Activated CD8-positive, alpha-beta memory T cell treated with anti-CD3 and anti-CD28 coated beads, Interleukin-2, amount 50 U/mL, for 24 hours (primary cell): Measurements from ENCODE around the gene NTN1.

Source experiments
- DNase-seq: peaks from one replicate; pipeline ENCODE4 v3.0.0-alpha.2; 2020; ENCODE audit errors: extremely low read depth

Gene NTN1

GRCh38 chr17:9037736-9038135 lies 16.4 kb downstream of the NTN1 start:
- no peak for DNase-seq

GRCh38 chr17:9038380-9038779 lies 17.1 kb downstream of the NTN1 start:
- DNase-seq = no peak

GRCh38 chr17:9044772-9045463 lies 23.6 kb downstream of the NTN1 start:
- DNase-seq = no peak

GRCh38 chr17:9050801-9051401 lies 29.6 kb downstream of the NTN1 start:
- DNase-seq = no peak

GRCh38 chr17:9051561-9051960 lies 30.3 kb downstream of the NTN1 start:
- DNase-seq = no peak

GRCh38 chr17:9052921-9053320 lies 31.6 kb downstream of the NTN1 start:
- DNase-seq = no peak

GRCh38 chr17:9053406-9053805 lies 32.1 kb downstream of the NTN1 start:
- DNase-seq = no peak

- DNase-seq = no peak
Measured at GRCh38 chr17:9054126-9054975, 33.0 kb downstream of the NTN1 start.

GRCh38 chr17:9055281-9055680 lies 34.0 kb downstream of the NTN1 start:
- DNase-seq = no peak

GRCh38 chr17:9056566-9056965 lies 35.3 kb downstream of the NTN1 start:
- no peak for DNase-seq

GRCh38 chr17:9057310-9057709 lies 36.0 kb downstream of the NTN1 start:
- DNase-seq = no peak

GRCh38 chr17:9062399-9062902 lies 41.1 kb downstream of the NTN1 start:
- no peak for DNase-seq

GRCh38 chr17:9064311-9064834 lies 43.1 kb downstream of the NTN1 start:
- DNase-seq = no peak

GRCh38 chr17:9071016-9071415 lies 49.7 kb downstream of the NTN1 start:
- no peak for DNase-seq

GRCh38 chr17:9071811-9072498 lies 50.6 kb downstream of the NTN1 start:
- no peak for DNase-seq

GRCh38 chr17:9072696-9073339 lies 51.5 kb downstream of the NTN1 start:
- DNase-seq = no peak

- no peak for DNase-seq
Measured at GRCh38 chr17:9074131-9074530, 52.8 kb downstream of the NTN1 start.

GRCh38 chr17:9079461-9080103 lies 58.3 kb downstream of the NTN1 start:
- DNase-seq = no peak

GRCh38 chr17:9080296-9080914 lies 59.1 kb downstream of the NTN1 start:
- no peak for DNase-seq

- DNase-seq = no peak
Measured at GRCh38 chr17:9080983-9081382, 59.7 kb downstream of the NTN1 start.
